ENCODE data around the gene STK40.
A peak's percentile ranks its signal among the peaks of the same experiment; 100 is the strongest.

The STK40 gene

DNA sequence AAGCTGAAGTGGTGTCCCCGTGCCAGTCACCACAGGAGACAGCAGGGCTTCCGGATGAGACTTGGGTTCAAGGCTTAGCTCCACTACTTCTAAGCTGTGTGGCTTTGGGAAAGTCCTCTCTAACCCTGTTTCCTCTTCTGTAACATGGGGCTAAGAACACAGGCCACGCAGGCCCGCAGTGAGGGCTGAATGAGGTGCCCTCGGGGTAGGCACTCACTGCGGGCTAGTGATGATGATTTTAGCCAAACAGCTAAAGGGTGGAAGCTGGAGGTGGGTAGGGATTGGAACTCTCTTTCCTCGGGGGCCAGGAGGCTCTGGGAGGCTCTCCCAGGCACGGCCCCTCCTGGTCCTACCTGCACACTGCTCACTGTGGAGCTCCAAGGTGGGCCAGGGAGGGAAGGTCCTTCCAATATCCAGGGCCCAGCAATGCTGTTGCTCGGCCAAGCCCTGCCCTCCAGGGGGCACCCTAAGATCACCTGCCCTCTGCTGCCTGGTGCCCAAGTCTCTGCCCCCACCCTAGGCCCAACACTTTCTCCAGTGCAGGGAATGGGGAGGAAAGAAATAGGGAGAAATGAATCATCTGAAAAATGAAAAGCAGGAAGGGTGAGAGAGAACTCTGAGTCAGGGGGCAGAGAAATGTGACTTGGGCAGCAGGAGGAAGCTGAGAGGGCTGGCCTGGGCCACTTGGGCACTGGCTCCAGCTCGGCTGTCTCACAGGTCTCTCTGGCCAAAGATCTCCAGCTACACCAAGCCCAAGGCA, 43.1 kb downstream of the STK40 start:
- peak; percentile 37 for DNase-seq

DNA sequence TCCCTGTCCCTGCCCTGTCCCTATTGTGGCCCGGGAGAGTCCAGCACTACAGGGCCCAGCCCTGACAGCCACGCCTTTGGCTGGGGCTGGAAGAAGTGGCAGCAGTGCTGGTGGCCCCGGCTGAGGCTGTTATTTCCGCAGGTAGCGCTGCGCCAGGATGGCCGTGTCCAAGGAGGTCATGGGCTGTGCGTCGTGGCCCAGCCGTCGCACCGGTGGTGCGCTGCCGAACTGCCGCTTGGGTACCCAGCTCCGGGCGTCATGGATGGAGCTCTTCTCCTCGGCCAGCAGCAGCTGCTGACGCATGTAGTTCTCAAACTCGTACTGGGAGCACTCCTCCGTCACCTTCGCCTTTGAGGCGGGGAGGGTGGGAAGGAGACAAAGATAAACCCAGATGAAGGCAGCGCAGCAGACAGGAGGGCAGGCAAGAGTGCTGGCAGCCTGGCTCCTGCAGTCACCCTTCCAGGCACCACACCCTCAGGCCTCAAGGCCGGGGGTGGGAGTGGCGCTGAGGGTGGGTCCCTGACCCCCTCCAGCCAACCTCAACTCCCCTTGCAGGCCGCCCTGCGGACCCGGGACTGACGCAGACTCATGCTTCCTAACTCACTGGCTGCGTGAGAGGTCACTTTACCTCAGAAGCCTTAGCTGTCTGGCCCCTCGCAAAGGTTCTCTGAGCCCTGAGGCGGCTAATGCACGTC, 44.0 kb downstream of the STK40 start:
- DNase-seq: no peak

DNA sequence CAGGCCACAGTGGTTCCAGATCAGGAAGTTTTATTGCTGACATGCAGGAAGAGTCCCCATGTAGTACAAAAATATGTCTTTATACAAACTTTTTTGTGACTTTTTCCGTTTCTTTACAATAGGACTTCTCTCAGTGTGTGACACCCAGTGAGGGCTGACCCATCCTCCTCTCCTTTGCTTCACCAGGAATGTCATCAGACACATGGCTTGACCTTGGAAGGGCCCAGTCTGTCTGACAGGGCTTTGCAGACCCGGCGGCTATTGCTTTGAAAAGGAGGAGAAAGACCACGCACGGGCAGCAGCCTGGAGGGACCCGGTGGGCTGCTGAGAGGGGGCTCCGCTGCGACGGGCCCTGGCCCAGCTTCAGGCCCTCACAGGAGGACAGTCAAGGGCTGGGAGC, 46.1 kb downstream of the STK40 start:
- DNase-seq: no peak

DNA sequence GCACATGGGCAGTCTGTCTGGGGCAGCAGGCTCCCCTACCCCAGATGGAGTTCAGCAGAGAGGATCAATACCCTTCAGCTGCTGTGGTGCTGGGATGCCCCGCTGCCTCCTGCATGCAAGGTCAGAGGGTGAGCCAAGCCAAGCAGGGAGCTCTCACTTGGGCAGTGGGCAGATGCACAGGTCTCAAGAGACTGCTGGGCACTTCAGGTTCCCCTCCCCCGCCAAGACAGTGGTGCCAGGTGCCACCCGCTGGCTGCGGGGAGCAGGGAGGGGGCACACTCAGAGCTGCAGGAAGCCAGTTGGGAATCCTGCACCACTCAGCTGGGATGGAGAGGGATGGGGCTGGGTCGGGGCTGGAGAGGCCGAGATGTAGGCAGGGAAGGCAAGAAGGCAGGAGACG, 46.5 kb downstream of the STK40 start:
- DNase-seq: no peak

DNA sequence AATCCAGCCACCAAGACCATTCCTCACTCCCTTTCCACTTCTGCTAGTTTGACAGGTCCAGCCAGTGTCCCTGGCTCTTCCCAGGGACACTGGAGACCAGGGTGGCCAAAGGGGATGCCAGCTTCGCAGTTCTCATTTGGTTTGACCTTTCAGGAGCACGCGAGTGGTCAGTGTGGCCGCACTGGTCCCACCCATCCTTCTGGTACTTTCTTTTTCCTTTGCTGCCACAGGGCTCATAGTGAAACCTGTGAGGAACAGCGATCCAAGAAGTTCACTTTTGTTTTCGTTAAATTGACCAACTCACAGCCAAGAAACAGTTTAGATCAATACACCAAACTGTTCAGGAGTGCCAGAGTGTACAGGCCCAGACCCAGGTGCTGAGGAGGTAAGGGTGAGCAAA, 47.9 kb downstream of the STK40 start:
- DNase-seq: no peak

DNA sequence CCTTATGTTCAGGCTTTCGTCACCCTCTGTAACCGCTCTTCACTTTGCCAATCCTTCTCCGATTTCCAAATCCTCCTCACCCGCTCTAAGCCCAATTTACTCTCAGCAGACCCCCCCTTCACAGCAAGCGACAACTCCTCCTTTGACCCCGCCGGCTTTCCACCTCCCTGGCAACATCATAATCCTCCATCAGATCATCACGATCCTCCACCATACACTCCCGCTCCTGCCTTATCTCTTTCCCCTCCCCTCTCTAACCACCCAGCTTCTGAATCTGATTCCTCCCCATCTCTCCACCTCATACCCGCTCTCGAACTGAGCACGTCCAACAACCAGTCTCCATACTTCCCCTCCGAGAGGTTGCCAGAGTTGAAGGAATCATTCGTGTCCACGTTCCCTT, 54.8 kb downstream of the STK40 start:
- DNase-seq: no peak

DNA sequence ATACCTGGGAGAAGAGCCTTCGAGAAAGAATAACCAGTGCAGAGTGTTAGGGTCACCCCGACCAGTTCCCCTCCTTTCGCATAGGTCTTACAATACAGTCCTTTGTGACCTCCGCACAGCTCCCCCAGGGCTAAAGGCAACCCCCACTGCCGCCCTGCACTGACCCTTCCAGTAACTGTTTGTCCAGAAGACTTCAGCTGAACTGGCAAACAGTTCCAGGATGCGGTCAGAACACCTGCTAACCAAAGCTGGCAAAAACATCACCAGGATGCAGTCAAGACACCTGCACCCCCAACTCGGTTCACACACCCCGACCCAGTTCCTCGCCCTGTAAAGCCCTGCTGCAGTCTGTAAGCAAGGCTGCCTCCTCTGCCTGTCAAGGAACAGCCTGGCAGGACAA, 55.9 kb downstream of the STK40 start:
- no peak for DNase-seq

DNA sequence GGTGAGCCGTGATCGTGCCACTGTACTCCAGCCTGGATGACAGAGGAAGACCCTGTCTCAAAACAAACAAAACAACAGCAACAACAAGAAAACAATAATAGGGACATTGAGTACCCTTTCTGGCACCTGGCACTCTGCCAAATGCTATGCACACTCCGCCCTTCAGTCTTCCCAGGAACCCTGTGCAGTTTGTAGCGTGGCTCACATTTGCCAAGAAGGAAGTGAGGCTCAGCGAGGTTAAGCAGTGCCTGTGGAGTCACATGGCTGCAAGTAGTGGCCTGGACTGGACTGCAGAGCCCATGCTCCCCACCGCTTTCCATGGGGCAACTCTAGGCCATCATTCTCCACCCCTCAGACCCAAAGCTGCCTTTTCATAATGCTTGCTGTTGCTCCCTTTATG, 57.0 kb downstream of the STK40 start:
- DNase-seq: no peak

DNA sequence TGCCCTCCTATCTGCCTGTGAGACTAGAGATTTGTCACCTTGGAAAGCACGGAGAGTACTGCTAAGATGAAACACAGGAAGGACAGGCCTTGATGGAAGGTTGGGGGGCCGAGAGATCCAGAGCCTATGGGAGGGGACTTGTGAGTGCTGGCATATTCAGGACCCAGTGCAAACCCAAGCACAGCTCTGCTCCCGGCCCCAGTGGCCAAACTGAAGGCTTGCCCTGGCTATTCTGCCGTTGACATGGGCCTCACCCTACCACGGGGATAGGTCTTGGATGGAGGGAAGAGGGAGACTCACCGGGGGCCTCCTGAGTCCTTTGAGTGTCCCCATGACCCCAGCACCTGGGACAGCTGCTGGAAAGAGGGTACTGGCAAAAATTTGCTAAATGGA, 57.6 kb downstream of the STK40 start:
- no peak for DNase-seq

DNA sequence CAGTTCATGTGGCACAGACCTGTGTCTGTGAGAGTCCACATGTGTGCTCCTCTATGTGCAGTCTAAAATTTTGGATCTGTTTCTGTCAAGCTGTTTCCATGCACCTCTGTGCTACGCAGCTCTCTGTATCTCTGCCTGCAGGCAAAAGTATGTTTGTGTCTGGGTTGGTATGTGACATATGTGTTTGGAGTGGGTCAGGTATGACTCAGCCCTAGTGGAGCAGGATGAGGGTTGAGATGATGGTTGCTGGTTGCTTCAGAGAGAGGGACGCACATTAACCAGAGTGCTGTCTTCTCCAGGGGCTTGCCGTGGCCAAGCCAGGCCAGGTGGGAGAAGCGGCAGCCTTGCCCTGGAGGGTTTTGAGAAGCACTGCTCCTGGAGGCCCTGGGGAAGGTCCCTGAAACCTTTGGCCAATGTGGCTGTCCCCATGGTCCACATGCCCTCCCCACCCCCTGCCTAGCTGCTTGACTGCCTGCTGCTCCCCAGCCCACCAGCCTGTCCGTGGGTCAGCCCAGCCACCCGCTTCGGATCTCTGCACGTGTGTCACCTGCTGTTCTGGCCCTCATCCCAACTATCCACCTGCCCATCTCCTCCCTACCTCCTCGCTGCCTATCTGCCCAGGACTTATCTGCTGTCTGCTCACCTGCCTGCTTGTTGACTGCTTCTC, 58.2 kb downstream of the STK40 start:
- no peak for DNase-seq

DNA sequence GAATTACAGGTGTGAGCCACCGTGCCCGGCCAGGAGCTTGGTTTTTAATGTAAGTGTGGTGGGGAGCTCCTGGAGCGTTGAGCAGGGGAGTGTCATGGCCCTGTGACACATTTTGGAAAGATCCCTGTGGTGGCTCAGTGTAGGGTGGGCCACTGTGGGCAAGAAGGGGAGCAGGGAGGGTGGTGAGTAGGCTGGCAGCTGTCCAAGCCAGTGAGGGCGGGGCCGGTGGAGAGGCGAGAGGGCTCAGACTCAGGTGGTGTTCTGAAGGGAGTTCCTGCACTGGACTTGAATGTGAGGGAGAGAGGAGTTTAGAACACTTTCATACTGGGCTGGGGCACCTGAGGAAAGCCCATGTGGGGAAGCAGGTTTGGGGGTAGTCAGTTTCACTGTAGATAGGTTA, 59.2 kb downstream of the STK40 start:
- no peak for DNase-seq

DNA sequence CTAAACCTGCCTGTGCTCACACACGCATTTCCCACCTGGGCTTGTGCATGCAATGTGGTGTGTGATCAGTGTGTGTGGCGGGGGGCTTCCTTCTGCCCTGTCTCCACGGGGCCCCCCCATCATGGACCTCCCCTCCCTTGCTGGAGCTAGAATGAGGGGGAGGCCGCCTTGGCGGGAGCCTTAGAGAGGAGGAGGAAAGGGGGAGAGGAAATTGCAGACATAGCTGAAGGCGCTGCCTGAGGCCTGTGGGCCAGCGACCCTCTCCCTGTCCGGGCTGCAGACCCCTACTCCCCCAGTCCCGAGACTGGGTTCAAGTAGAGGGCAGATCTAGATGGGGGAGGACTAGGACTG, 61.4 kb downstream of the STK40 start:
- no peak for DNase-seq

DNA sequence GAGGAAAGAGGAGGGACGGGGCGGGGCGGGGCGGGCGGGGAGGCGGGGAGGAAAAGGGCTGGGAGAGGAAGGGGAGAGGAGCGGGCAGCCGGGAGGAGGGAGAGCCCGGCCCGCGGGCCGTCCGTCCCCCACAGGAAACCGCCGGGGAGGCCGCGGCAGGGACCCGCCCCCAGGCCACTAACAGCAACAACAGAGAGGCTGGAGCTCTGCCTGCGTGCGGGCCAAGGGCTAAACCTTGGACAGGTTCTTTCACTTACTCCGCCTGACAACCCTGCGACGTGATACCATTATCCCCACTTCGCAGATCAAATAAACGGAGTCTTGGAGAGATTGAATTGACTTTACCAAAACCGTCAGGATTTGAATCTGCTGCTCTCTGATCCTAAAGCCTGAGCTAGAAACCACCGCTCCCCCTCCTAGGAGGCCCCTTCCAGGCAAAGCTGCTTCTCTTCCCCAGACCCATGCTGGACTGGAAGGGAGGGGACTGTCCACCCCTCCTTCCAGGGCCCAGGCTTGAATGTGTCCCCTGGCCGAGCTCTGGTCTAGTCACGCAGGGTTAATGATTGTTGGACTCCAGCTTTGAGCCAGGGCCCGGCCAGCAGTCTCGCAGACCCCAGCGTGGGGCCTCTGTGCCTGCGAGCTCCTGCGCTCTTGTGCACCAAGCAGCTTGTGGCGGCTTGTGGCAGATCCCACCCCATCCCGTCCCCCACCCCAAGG, 61.9 kb downstream of the STK40 start, which contains the start of gene EVA1B:
Gene EVA1B, minus strand, starts transcription at position 10 of the 717 bp plus-strand sequence. CDS start 608 bp downstream, outside the sequence.
- peak; percentile 68 for DNase-seq

DNA sequence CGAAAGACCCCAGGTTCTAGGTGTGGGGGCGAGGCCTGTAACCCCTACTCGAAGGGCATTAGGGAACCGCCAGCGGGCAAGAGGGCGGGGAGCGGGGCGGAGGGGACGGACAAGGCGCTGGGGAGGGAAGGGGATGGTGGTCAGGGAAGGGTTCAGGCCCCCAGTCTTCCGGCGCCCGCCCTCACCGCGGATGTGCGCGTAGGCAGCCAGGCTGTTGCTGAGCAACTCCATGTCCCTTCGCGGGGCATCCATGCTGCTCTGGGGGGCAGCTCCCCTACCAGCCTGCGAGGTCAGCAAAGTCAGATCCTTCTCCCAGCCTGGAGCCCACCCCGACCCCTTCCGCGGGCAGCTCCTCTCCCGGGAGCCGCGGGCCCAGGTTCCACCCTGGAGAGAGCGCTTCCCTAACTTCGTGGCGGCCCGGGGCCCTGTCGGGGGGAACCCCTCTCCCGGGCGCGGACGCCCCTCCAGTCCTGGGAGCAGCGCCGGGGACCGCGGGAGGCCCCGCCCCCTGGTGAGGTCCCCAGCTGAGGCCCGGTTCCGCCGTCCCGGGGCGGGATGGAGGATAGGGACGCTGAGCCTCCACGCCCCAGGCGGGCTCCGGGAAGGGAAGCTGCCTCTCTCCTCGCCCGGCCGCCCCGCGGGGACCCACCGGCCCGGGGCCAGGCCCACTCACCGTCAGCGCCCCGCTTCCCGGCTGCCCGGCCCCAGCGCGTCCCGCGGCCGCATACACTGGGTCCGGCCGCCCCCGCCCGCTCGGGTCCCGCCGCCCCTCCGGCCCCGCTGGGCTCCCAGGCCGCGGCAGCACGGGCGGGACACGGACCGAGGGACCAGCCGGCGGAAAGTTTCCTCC, 62.7 kb downstream of the STK40 start:
- DNase-seq: no peak

DNA sequence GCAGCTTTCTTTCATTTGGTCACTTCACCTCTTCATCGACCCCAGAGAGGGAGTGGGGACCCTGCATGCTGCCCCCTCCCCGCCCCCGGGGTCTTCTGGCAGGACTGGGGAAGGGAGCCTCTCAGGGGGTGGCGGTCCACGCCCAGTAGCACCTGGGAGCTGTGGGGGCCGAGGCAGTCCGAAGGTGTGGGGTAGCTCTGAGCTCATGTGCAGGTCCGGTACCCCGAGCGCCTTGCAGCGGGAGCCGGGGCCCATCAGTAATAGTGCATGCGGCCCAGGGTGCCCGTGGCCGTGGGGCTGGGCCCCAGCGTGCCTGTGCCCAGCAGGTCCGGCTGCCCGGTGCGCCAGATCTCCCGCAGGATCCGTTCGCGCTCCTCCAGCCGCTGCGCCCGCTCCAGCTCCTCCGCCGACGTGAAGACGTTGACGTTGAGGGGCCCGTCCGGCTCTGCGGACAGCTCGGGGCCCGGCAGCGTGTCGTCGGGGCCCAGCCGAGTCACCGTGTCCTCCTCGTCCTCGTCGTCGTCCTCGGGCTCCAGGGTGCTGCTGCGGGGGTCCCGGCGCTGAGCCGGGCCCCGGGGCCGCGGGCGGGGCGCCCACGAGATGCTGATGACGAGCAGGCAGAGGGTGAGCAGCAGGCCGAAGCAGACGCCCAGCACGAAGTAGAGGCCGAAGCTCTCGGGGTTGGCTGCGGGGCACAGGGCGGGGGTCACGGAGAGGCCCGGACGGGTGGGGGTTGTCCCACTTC, 63.5 kb downstream of the STK40 start:
- no peak for DNase-seq

DNA sequence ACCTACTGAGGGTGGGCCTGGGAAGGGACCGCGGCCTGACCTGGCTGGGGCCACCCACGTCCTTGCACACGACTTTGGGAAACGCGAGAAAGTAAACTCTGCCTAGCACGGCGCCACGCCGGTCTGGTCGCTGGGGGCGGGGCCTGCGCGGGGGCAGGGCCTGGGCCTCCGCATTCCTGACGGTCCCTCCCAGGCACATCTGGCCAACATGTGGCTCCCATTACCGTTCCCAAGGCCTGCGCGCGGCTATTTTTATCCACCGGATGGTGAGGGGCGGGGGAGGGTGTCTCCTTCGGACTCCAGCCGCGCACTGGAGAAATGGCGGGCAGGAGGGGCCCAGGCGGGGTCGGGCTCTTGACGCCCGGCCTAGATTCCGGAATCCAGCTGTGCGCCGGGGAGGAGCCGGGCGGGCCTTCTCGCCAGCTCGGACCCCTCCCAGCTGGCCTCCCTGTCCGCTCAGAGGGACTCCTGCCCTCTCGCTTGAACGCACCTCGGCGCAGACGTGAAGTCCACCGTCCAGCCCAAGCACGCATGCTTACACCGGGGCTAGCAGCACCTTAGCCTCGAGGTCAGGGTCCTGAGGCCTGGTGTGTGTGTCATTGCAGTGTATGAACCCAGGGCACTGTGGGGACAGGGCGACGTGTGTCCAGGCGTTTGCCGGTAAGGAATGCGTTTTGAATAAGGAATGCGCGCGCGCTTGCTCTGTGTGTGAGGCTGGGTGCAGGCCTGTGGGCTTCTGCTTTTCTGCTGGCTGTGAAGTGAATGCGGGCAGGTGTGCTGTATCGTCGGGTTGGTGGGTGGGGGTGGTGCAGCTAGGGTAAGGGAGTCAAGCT, 64.4 kb downstream of the STK40 start:
- DNase-seq: no peak

DNA sequence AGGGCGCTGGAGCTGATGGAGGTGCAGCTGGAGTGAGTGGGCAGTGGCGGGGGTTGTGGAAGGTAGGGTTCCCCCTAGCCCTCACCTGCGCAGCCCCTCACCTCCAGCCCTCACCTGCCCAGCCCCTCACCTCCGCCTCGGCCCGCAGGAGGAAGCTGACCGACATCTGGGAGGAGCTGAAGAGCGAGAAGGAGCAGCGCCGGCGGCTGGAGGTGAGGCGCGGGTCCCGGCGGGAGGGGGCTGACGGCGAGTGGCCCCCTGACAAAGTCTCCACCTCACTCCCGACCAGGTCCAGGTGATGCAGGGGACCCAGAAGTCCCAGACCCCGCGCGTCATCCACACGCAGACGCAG, 65.0 kb downstream of the STK40 start:
- DNase-seq: no peak

DNA sequence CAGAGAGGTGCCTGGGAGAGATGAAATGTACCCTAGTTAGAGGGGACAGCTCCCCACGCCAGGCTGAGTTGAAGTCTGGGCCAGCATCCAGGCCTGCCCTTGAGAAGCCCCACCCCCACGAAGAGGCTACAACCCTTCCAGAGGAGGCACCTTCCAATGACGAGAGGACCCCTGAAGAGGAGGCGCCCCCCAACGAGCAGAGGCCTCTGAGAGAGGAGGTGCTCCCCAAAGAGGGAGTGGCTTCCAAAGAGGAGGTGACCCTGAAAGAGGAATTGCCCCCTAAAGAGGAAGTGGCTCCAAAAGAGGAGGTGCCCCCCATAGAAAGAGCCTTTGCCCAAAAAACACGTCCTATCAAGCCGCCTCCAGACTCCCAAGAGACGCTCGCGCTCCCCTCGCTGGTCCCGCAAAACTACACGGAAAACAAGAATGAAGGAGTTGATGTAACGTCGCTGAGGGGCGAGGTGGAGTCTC, 65.4 kb downstream of the STK40 start:
- no peak for DNase-seq

DNA sequence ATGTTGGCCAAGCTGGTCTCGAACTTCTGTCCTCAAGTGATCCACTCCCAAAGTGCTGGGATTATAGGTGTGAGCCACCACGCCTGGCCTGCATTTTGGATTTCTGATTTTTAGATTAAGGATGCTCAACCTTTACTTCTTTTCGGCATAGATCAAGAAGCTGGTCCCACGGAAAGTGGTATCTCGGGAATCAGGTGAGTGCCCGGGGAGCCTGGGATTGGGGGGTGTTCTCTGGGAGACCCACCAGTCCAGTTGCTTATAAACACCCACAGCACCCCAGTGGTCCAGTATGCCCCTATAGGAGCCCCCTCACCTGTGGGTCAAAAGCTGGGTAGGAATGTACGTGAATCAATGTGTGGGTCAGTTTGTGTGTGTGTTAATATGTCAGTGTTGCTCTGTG, 76.3 kb downstream of the STK40 start:
- DNase-seq: no peak

DNA sequence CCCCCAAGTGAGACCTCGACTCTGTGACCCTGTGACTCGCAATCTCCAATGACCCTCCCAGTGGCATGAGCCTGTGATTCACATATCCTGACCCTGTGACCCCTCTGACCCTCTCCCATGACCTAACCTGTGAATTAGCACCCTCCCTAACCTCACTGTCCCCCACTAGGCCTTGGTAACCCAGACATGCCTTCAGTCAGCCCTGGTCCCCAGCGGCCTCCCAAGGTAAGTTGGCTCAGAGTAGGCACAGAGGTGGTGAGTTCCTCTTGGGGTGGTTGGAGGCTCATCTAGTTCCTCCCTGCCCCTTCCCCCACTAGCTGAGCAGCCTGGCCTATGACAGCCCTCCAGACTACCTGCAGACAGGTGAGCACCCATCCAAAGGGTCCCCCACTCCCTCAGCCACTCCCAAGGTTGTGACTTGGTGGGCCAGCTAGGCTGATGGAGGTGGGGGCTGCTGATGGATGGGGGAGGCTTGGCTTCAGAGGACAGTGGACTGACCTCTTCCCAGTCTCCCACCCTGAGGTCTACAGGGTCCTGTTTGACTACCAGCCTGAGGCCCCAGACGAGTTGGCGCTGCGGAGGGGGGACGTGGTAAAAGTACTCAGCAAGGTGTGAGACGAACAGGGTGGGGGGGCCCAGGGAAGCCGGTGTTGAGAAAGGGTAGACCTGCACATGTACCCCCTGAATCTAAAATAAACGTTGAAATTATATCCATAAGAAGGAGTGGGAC, 78.0 kb downstream of the STK40 start:
- DNase-seq: no peak

All from GDM1 (cell line).